Activated CD8-positive, alpha-beta memory T cell treated with anti-CD3 and anti-CD28 coated beads for 48 hours (primary cell): ENCODE results near the gene GARS1.

Experiments used
- DNase-seq, 3 experiments: peaks; one replicate each; pipeline ENCODE4 v3.0.0-alpha.2; 2020; ENCODE audit warnings: low read depth in 2 of 3, low spot score in 2 of 3

The GARS1 gene

GRCh38 chr7:30681331-30681797 lies 86.7 kb downstream of the GARS1 start:
- DNase-seq, result no peak

GRCh38 chr7:30681815-30682211 lies 87.1 kb downstream of the GARS1 start:
- DNase-seq, result no peak

GRCh38 chr7:30682212-30683083 lies 87.8 kb downstream of the GARS1 start, which contains the start of gene CRHR2:
TSS of gene CRHR2 (minus strand) at chr7:30682456. CDS start at chr7:30682280, 176 bp downstream.
- peak in 1 of 3 experiments; percentile 10 for DNase-seq

GRCh38 chr7:30683306-30683705 lies 88.6 kb downstream of the GARS1 start:
- no peak for DNase-seq
